Bronchial epithelial cell (primary cell): Measurements from ENCODE around the gene PHACTR1. TPM values are rescaled to one million over a fixed set of nuclear protein-coding genes. Genes with fewer than 3 reads are reported as not detected.

Experiments
- DNase-seq: peaks from one replicate; pipeline ENCODE4 v3.0.0-alpha.2; 2010; ENCODE audit warnings: low read depth
- FAIRE-seq: peaks from 2 replicates; lab custom pipeline; 2011; peaks lifted over from hg19 to GRCh38; lab: Jason Lieb, UNC
- H3K27me3 ChIP-seq: 2 replicates; pipeline ENCODE4 v1.5.1; 2011; ENCODE audit warnings: low read length; ENCODE audit not compliant: control insufficient read depth, insufficient read depth
- H3K36me3 ChIP-seq: 2 replicates; pipeline ENCODE4 v1.5.1; 2011; ENCODE audit warnings: low read length; ENCODE audit not compliant: control insufficient read depth, insufficient read depth
- H3K4me3 ChIP-seq: 2 replicates; pipeline ENCODE4 v1.5.1; 2011; ENCODE audit warnings: mild to moderate bottlenecking, low read depth, low read length, control low read depth
- total RNA-seq: library from RNA; depleted of rRNA; stranded (reverse); fragments of >200 nt; gene quantifications from 2 replicates; pipeline ENCODE4 v1.2.1, GENCODE V29; 2014
- TF ChIP-seq, protein P1 (sequence below): IDR thresholded peaks from 2 replicates; pipeline ENCODE4 v1.5.1; 2011; ENCODE audit warnings: mild to moderate bottlenecking, moderate library complexity, low read length, control low read depth, inconsistent platforms; ENCODE audit not compliant: insufficient read depth, severe bottlenecking

PHACTR1 gene
- total RNA-seq, 1 donor from 2014 or later = under 0.01 TPM

DNA sequence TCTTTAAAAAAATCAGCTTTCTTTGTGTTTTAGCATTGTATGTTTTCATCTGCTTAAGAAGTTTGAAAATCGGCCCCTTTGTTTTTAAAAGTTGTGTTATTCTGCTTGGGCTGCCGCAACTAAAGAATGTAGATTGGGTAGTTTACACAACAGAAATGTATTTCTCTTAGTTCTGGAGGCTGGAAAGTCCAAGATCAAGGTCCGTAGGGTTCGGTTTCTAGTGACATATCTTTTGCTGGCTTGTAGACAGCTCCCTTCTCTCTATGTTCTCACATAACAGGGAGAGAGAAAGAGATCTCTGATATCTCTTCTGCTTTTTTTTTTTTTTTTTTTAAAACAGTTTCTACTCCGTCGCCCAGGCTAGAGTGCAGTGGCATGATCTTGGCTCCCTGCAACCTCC, 473.1 kb downstream of the PHACTR1 start:
- H3K4me3 ChIP-seq = no peak overlapping the region
- DNase-seq = no peak
- TF ChIP-seq, protein P1, sequence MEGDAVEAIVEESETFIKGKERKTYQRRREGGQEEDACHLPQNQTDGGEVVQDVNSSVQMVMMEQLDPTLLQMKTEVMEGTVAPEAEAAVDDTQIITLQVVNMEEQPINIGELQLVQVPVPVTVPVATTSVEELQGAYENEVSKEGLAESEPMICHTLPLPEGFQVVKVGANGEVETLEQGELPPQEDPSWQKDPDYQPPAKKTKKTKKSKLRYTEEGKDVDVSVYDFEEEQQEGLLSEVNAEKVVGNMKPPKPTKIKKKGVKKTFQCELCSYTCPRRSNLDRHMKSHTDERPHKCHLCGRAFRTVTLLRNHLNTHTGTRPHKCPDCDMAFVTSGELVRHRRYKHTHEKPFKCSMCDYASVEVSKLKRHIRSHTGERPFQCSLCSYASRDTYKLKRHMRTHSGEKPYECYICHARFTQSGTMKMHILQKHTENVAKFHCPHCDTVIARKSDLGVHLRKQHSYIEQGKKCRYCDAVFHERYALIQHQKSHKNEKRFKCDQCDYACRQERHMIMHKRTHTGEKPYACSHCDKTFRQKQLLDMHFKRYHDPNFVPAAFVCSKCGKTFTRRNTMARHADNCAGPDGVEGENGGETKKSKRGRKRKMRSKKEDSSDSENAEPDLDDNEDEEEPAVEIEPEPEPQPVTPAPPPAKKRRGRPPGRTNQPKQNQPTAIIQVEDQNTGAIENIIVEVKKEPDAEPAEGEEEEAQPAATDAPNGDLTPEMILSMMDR = no peak
- H3K27me3 ChIP-seq = peaks cover 1% of the 10 kb centered on the region
- H3K36me3 ChIP-seq = no peaks in the 10 kb centered on the region
- FAIRE-seq = no peak

DNA sequence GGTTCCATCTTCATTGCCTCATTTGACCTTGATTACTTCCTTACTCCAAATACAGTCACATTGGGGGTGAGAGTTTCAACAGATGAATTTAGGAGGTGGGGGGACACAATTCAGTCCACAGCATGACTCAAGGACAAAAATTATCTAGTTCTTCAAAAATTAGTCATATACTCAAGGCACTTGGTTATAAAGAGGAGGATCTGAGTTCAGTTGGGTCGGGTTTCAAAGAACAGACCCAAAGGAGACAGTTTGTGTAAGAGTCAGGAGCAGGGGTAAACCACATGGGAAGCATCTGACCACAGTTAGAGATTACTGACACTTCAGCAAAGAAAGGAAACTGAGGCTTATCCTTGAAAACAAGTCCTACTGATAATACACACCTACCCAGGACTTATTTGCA, 473.8 kb downstream of the PHACTR1 start:
- FAIRE-seq (no peak), DNase-seq (no peak)
- Histone ChIP-seq H3K27me3 (peaks cover 1% of the 10 kb centered on the region), H3K4me3 (no peak overlapping the region), H3K36me3 (no peaks in the 10 kb centered on the region)
- TF ChIP-seq, protein P1 = no peak

DNA sequence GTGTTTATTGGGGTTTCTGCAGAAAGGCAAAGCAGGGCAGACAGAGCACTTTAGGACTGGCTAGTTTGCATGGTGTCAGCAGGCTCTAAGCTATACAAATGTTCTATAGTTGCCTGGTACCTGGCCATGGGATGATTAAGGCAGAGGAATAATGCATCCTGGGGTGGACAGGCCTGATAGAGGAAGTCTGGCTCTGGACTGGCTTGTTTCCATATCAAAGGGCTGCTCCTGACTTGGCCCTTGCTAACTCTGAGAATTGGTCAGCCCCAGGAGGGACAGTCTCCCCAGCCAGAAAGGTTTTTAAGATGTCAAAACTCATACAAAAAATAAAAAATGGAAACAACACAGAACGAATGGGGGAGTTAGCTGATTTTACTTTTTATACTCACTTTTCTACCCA, 474.9 kb downstream of the PHACTR1 start:
- TF ChIP-seq, protein P1 = no peak
- Histone ChIP-seq H3K27me3 (peaks cover 1% of the 10 kb centered on the region), H3K36me3 (no peaks in the 10 kb centered on the region), H3K4me3 (no peak overlapping the region)
- FAIRE-seq (no peak), DNase-seq (no peak)

DNA sequence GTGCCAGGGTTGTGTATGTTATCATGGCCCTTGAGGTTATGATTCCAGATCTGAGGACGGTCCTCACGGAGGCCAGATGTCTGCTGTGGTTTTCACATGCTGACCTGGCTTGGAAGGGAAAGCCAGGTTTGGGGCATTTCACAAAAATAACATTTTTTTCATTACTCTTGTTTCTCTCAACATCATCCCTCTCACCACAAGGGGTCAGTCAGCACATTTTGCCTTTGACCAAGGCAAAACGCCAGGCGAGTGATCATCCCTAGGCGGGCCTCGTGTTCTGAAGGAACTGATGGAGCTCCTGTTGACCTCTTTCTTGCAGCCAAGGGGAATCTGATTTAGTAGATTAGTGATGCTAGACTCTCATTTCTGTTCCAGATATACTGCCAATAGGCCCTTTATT, 478.3 kb downstream of the PHACTR1 start:
- no peaks in the 10 kb centered on the region for H3K27me3 ChIP-seq
- TF ChIP-seq, protein P1 = peak; percentile 61
- H3K4me3 ChIP-seq = no peak overlapping the region
- no peak for FAIRE-seq
- peak; percentile 40 for DNase-seq
- no peaks in the 10 kb centered on the region for H3K36me3 ChIP-seq

DNA sequence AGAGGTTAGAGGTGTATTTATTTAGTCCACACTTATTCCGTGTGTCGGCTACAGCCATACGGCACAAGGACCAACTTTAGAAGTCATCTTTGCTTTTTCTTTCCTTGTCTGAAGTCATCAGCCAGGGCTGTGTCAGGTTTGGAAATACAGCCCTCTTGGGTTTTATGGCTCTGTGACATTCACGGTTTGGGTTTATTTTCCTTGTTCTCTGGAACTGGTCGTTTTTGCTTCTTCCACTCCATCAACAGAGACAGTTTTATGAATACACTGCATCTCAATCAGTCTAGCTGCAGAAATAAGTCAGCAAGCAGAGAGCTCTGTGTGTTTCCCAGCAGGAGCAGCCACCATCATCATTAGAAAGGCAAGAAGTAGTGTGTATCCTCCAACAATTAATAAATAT, 479.2 kb downstream of the PHACTR1 start:
- no peak for FAIRE-seq
- H3K4me3 ChIP-seq = no peak overlapping the region
- H3K36me3 ChIP-seq = no peaks in the 10 kb centered on the region
- no peak for DNase-seq
- H3K27me3 ChIP-seq = no peaks in the 10 kb centered on the region
- TF ChIP-seq, protein P1 = no peak

DNA sequence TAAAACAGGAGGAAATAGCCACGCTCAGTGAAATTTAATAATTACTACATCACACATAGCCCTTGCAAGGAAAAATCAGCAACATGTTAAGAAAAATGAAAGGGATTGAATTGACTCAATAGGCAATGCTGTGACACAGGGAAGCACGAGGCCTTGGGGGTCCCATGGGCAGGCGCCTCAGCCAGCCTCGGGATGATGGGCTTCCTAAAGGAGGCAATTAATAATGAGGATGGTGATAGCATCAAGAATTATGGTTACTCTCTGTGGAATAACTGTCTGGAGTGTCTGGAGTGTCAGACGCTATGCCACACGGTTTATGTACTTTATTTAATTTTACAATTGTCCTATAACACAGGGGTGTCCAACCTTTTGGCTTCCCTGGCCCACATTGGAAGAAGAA, 481.6 kb downstream of the PHACTR1 start:
- no peaks in the 10 kb centered on the region for H3K36me3 ChIP-seq
- no peak overlapping the region for H3K4me3 ChIP-seq
- H3K27me3 ChIP-seq = no peaks in the 10 kb centered on the region
- TF ChIP-seq, protein P1 = no peak
- DNase-seq (no peak), FAIRE-seq (no peak)
